HK-2 (cell line): ENCODE measurements around the gene TBCD.
"Not testable (repeated sequence)": the region's sequence is repeated elsewhere in the genome, so short reads cannot be mapped to it uniquely, and the experiment has no call there.

Experiments
- DNase-seq: peaks from one replicate; pipeline ENCODE4 v3.0.0-alpha.2; 2018; ENCODE audit not compliant: unreplicated experiment

The TBCD gene

DNA sequence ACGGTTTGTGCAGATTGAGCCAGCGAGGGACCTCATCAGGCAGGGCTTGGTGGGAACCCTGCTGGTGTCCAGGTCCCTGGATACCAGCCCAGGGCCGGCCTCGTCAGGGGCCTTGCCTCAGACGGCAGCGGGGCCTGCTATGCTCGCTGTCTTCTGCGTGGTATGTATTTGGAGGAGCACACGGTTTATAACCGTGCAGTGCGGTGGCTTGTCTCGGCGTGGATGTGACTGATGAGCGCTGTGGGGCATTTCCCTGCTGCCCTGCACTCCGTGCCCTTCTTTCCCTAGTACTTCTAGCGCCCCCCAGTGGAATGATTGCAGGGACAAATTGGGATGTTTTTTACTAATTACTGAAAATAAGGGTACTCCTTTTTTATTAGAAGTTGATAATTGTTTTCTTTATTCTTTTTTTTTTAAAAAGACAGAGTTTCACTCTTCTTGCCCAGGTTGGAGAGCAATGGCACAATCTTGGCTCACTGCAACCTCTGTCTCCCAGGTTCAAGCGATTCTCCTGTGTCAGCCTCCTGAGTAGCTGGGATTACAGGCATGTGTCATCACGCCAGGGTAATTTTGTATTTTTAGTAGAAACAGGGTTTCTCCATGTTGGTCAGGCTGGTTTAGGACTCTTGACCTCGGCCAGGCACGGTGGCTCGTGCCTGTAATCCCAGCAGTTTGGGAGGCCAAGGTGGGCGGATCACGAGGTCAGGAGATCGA is 15.3 kb downstream of the TBCD start:
- DNase-seq = no peak

- DNase-seq = no peak
Observed at GRCh38 chr17:82769041-82769440, 17.2 kb downstream of the TBCD start.

- DNase-seq = no peak
Observed at GRCh38 chr17:82772026-82772425, 20.2 kb downstream of the TBCD start.

GRCh38 chr17:82774456-82774855 is 22.6 kb downstream of the TBCD start:
- not testable (repeated sequence) for DNase-seq

GRCh38 chr17:82775001-82775823 is 23.3 kb downstream of the TBCD start:
- peak; percentile 33 for DNase-seq

DNA sequence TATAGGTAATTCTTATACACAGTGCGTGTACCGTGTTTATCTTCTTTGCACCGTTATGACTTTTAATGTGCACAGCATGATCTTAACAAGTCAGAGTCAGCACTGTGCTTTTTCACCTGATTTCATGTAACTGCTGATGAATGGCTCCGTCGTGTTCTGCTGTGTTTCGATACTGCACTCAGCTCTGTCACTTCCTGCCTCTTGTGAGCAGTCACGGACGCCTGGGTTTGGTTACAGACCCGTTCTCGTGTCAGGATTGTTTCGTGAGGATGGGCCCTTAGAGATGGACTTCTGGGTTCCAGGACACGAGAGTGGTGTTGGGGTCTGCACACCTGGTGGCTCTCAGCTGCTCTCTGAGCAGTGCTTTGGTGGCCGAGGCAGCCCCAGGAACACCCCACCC is 24.6 kb downstream of the TBCD start:
- DNase-seq = no peak

- not testable (repeated sequence) for DNase-seq
Observed at GRCh38 chr17:82777778-82778375, 26.0 kb downstream of the TBCD start.

DNA sequence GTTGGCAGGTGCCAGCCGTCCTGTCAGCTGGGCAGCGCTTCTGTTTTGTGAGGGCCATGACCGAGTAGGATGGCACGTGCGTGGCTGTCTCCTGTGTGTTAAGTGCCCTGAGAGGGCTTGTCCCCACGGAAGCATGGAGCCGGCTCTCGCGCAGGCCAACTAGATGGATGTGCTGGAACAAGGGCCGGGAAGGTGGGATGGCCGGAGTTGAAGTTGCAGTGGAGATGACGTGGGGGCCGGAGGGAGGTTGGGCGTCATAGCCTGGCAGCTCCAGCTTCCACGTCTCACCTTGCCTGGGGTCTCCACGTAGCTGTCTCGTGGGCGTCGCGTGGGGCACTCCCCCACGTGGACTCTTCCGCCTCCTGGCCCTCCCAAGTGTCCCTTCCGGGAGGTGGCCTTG is 27.7 kb downstream of the TBCD start:
- no peak for DNase-seq

DNA sequence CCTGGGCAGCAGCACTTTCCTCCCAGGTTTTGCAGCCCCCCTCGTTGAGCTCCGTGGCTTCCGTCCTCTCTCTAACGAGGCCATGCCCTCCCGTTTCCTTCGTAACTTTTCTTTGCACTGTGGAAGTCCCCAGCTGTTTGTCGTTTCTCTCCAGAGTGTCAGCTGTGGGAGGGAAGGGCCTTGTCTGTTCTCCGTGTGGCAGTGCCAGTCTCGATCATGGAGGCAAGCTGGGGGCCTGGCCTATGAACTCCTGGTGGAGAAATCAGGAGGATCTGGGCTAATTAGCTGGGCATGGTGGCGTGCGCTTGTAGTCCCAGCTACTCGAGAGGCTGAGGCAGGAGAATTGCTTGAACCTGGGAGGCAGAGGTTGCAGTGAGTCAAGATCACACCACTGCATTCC is 28.3 kb downstream of the TBCD start:
- no peak for DNase-seq

- DNase-seq = no peak
Observed at GRCh38 chr17:82780971-82781893, 29.4 kb downstream of the TBCD start.

GRCh38 chr17:82781894-82782274 is 30.0 kb downstream of the TBCD start:
- DNase-seq = peak; percentile 76

- no peak for DNase-seq
Observed at GRCh38 chr17:82782657-82783207, 30.9 kb downstream of the TBCD start.

- DNase-seq = no peak
Observed at GRCh38 chr17:82783498-82783897, 31.6 kb downstream of the TBCD start.

- DNase-seq = not testable (repeated sequence)
Observed at GRCh38 chr17:82785581-82785980, 33.7 kb downstream of the TBCD start.

GRCh38 chr17:82786427-82786826 is 34.6 kb downstream of the TBCD start:
- DNase-seq = no peak

GRCh38 chr17:82787081-82787848 is 35.4 kb downstream of the TBCD start:
- no peak for DNase-seq

DNA sequence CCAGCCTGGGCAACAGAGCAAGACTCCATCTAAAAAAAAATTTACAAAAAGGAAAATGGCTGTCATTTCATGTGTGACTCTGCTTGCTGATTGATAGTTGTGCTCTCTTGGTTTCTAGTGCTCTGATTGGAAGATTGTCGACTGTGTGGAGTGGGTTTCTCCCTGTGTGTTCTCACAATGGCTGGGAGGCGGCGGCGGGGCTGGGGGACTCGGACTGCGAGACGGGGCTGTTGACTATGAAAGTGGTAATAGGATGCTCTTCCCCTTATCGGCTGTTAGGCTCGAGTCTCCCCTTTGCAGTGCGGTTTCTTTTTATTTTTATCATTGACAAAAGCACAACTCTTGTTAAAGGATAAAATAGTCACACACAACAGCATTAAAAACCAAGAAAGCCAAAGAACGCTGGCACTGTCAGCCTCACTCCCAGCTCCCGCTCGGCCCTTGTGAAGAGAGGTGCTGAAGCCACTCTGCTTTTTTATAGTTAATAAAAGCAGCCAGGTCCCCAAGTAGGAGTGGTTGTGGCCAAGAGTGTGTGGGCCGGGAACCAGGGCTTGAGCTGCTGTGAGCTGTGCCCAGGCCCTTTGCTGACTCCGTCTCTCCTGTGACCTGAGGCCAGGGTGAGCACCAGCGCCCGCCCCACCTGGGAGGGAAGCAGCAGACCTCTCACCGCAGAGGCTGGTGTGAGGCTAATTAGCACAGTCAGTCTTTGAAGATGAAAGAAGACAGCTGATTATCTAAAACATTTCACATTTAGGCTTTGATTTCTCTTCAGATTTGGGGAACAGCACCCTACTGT is 36.5 kb downstream of the TBCD start:
- DNase-seq = no peak

DNA sequence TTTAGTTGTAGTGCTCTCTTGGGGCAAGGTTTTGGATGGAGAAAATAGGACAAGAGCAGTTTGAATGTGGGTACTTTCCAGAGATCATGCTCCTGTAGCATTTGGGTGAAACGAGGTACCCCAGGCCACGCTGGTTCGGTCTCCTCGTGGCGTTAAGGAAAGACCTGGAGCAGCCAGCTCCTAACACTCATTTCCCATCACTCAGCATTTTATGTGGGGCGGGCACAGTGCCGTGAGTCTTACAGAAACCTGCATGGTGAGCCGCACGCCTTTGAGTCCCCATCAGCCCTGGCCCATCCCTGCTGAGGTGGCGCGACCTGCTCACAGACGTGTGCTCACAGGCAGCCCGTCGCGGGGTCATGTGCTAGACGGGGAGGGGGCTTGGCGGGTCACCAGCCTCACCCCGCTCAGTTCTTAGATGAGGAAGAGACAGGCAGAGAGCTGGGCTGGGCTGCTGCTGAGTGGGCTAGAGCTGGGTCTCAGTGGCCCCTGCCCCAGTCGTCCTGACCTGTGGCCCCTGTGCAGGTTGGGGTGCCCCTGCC is 37.3 kb downstream of the TBCD start:
- no peak for DNase-seq

DNA sequence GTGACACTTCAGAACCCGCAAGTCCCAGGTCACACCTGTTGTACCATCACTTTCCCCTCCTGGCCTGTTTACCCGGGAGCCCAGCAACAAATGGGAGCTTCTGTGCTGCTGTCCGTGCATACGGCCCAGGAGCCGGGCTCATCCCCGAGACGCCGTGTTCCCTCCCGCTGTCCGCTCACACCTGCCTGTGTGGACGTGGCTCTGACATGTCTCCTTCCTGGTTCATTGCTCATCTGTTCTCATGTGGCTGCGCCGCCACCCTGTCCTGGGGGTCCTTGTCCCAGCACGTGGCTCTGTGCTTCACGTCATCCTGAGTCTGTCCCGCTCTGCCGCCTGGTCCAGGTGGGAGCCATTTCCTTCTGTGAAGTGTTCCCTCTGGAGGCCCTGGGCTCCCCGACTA is 37.9 kb downstream of the TBCD start:
- DNase-seq = no peak

DNA sequence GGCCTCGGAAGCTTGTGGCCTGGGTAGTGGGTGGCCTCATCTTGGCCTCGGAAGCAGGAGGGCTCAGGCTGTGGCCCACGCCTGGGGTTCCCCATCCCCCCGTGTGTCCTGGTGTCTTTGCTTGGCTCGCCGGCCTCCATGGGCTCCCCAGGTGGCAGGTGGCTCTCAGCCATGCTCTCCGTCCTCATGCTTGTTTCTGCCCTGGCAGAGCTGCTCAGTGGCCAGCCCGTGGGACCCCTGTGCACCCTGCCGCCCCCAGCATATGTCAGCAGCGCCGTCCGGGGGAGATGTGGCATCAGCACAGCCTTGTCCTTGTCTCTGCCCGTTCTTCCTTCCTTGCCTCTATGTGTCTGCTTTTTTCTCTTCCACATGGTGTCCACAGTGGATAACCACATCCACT is 38.5 kb downstream of the TBCD start:
- DNase-seq = no peak
